Measurements from ENCODE around the gene NLGN3. TPM values are rescaled to one million over a fixed set of nuclear protein-coding genes. Genes with fewer than 3 reads are reported as not detected.

Gene NLGN3
- total RNA-seq, 2 experiments from 2014 or later: 0.57 to 1.3 TPM

- POLR2A ChIA-PET: interaction anchor here (0.5 to 1.0 kb wide), 2 partner anchors 12 to 22 kb away, joined by 3 read pairs; partner anchors contain the start of gene MED12
Measured at GRCh38 chrX:71095981-71096759, 48.5 kb upstream of the NLGN3 start.

GRCh38 chrX:71096760-71097032 is 47.9 kb upstream of the NLGN3 start:
- H3K27ac ChIP-seq (ENCODE audit: low read depth, low read length, poor library complexity, severe bottlenecking): no peak overlapping the region
- CTCF ChIA-PET (ENCODE audit: unreplicated experiment): no interaction called here

More at GRCh38 chrX:71095981-71096759, 48.5 kb upstream of the NLGN3 start:
- H3K4me1 ChIP-seq (ENCODE audit: insufficient read depth, low read length, poor library complexity, severe bottlenecking): peaks cover 18% of the 10 kb centered on the region
- no peaks in the 10 kb centered on the region for H4K20me1 ChIP-seq (ENCODE audit: insufficient read depth, low read length)
- H3K36me3 ChIP-seq (ENCODE audit: insufficient read depth, low read length): no peaks in the 10 kb centered on the region
- H3K9me3 ChIP-seq (ENCODE audit: low read length): no peaks in the 10 kb centered on the region
- intact Hi-C loops (cut with micrococcal nuclease; ENCODE audit: unreplicated experiment): no loop called here
- CTCF ChIA-PET (ENCODE audit: unreplicated experiment): interaction anchor here (0.6 kb wide), 1 partner anchor 83 kb away, joined by 5 read pairs; no protein-coding TSS in a partner anchor
- peak overlapping the region; percentile 93 for H3K4me2 ChIP-seq (ENCODE audit: low read length)
- H3K79me2 ChIP-seq (ENCODE audit: insufficient read depth, low read depth, low read length): no peaks in the 10 kb centered on the region
- peak overlapping the region; percentile 98 for H2AFZ ChIP-seq (ENCODE audit: low read length)
- no peak for DNase-seq (ENCODE audit: low spot score)
- no TSS peak for BruUV-seq (replicated peaks)
- TF ChIP-seq CTCF (conservative IDR thresholded peaks at IDR 0.05; ENCODE audit: low read length) (no peak), EZH2phosphoT487 (IDR thresholded peaks at IDR 0.05; ENCODE audit: borderline replicate concordance, low read depth, low read length) (no peak)
- H3K9me2 ChIP-seq (ENCODE audit: insufficient read depth, low read length): no peaks in the 10 kb centered on the region
- no peak overlapping the region for H3K27ac ChIP-seq (ENCODE audit: low read depth, low read length, poor library complexity, severe bottlenecking)
- peak overlapping the region; percentile 73 for H3K4me3 ChIP-seq (ENCODE audit: low read depth, low read length, poor library complexity, severe bottlenecking)

More at GRCh38 chrX:71096760-71097032, 47.9 kb upstream of the NLGN3 start:
- Histone ChIP-seq H3K79me2 (ENCODE audit: insufficient read depth, low read depth, low read length) (no peaks in the 10 kb centered on the region), H3K9me2 (ENCODE audit: insufficient read depth, low read length) (no peaks in the 10 kb centered on the region), H2AFZ (ENCODE audit: low read length) (0 out of 2 replicates have a peak overlapping the region, but pooled peaks have one; percentile 98), H3K4me1 (ENCODE audit: insufficient read depth, low read length, poor library complexity, severe bottlenecking) (peaks cover 18% of the 10 kb centered on the region), H3K9me3 (ENCODE audit: low read length) (no peaks in the 10 kb centered on the region), H3K36me3 (ENCODE audit: insufficient read depth, low read length) (no peaks in the 10 kb centered on the region), H4K20me1 (ENCODE audit: insufficient read depth, low read length) (no peaks in the 10 kb centered on the region), H3K4me3 (ENCODE audit: low read depth, low read length, poor library complexity, severe bottlenecking) (peak overlapping the region; percentile 73), H3K4me2 (ENCODE audit: low read length) (peak overlapping the region; percentile 93)
- no TSS peak for BruUV-seq (replicated peaks)
- TF ChIP-seq EZH2phosphoT487 (IDR thresholded peaks at IDR 0.05; ENCODE audit: borderline replicate concordance, low read depth, low read length): no peak
- TF ChIP-seq CTCF (conservative IDR thresholded peaks at IDR 0.05; ENCODE audit: low read length): no peak
- intact Hi-C loops (cut with micrococcal nuclease; ENCODE audit: unreplicated experiment): no loop called here
- no peak for DNase-seq (ENCODE audit: low spot score)
- POLR2A ChIA-PET: no interaction called here
